PC-9 (cell line): ENCODE measurements around the gene MYBPHL.
A peak's percentile ranks its signal among the peaks of the same experiment; 100 is the strongest.

ENCODE experiments used
- EZH2 ChIP-seq: fragments of 200-600 bp; sonication (generic); IDR thresholded peaks from 2 replicates; pipeline ENCODE4 v1.8.0; 2017; ENCODE audit warnings: antibody characterized with exemption, low read depth
- TF ChIP-seq, protein P1 (sequence below): fragments of 200-600 bp; sonication (generic); conservative IDR thresholded peaks from 2 replicates; pipeline ENCODE4 v1.6.1; 2017; ENCODE audit warnings: mixed run types, antibody characterized with exemption, mild to moderate bottlenecking, moderate library complexity

DNA sequence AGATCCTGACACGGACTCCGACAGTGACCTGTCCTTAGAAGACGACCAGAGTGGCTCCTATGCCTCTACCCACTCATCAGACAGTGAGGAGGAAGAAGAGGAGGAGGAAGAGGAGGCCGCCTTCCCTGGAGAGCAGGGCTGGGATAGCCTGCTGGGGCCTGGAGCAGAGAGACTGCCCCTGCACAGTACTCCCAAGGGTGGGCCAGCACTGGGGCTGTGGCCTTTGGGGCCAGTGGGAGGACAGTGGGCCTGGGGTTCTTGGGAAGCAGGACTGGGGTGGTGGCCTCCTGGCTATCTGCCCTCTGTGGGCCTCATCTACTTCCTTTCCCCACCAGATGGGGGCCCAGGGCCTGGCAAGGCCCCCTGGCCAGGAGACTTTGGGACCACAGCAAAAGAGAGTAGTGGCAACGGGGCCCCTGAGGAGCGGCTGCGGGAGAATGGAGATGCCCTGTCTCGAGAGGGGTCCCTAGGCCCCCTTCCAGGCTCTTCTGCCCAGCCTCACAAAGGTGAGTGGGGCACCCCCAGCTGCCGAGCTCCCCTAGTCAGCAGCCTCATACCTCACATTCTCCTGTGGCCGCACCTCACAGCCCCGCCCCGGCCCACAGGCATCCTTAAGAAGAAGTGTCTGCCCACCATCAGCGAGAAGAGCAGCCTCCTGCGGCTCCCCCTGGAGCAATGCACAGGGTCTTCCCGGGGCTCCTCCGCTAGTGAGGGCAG, 33.8 kb downstream of the MYBPHL start:
- TF ChIP-seq EZH2 = no peak
- TF ChIP-seq, protein P1, sequence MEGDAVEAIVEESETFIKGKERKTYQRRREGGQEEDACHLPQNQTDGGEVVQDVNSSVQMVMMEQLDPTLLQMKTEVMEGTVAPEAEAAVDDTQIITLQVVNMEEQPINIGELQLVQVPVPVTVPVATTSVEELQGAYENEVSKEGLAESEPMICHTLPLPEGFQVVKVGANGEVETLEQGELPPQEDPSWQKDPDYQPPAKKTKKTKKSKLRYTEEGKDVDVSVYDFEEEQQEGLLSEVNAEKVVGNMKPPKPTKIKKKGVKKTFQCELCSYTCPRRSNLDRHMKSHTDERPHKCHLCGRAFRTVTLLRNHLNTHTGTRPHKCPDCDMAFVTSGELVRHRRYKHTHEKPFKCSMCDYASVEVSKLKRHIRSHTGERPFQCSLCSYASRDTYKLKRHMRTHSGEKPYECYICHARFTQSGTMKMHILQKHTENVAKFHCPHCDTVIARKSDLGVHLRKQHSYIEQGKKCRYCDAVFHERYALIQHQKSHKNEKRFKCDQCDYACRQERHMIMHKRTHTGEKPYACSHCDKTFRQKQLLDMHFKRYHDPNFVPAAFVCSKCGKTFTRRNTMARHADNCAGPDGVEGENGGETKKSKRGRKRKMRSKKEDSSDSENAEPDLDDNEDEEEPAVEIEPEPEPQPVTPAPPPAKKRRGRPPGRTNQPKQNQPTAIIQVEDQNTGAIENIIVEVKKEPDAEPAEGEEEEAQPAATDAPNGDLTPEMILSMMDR = peak; percentile 42; the same call in 1 of the 2 replicates
